Stimulated activated CD4-positive, alpha-beta T cell treated with anti-CD3 and anti-CD28 coated beads, Interleukin-1b, Interleukin-23, amount 100 ng/mL, for 1 hour (primary cell): Measurements from ENCODE around the gene CCDC74B.
"Not testable (repeated sequence)": the region's sequence is repeated elsewhere in the genome, so short reads cannot be mapped to it uniquely, and the experiment has no call there.

ENCODE experiments used
- DNase-seq, 2 donors: peaks; one replicate each; pipeline ENCODE4 v3.0.0-alpha.2; 2020; ENCODE audit warnings: low read depth in 2 of 2

Gene CCDC74B

GRCh38 chr2:130102597-130103363 is 42.1 kb downstream of the CCDC74B start:
- DNase-seq, result not testable (repeated sequence)
